Epithelial cell of proximal tubule (primary cell): ENCODE results near the gene SLC22A6. TPM values are rescaled to one million over a fixed set of nuclear protein-coding genes. Genes with fewer than 3 reads are reported as not detected.
A peak's percentile ranks its signal among the peaks of the same experiment; 100 is the strongest.

Source experiments
- DNase-seq: peaks from one replicate; pipeline ENCODE4 v3.0.0-alpha.2; 2011; ENCODE audit warnings: low read depth
- H3K4me3 ChIP-seq: 2 replicates; pipeline ENCODE4 v1.5.1; 2011; ENCODE audit warnings: low read depth, mild to moderate bottlenecking, low read length
- total RNA-seq: library from RNA; depleted of rRNA; stranded (reverse); fragments of >200 nt; gene quantifications from 2 replicates; pipeline ENCODE4 v1.2.3, GENCODE V29; 2015
- TF ChIP-seq, protein P1 (sequence below): conservative IDR thresholded peaks from 2 replicates; pipeline ENCODE4 v1.5.1; 2012; ENCODE audit warnings: low read depth, mild to moderate bottlenecking, low read length

SLC22A6 gene
- total RNA-seq, 1 donor from 2014 or later = not detected

DNA sequence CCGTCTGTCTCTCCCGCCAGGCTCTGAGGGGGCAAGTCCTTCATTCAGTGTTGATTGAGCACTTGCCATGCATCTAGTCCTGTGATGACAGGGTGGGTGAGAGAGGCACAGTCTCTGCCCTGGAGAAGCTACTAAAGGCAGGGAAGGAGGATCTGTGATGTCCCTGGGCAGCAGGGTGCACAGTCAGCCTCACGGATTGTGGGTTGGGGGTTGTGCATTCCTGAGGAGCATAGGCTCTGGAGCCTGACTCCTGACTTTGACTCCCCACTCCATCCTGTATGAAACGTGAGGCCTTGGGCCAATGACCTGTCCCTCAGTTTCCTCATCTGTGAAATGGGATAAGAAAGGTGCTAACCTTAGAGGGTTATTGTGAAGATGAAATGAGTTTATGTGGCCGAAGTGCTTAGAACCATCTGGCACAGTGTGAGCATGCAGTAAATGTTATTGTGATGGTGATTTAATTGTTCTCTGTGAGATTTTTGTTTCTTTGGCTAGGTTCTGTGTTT lies 26.2 kb upstream of the SLC22A6 start:
- TF ChIP-seq, protein P1, sequence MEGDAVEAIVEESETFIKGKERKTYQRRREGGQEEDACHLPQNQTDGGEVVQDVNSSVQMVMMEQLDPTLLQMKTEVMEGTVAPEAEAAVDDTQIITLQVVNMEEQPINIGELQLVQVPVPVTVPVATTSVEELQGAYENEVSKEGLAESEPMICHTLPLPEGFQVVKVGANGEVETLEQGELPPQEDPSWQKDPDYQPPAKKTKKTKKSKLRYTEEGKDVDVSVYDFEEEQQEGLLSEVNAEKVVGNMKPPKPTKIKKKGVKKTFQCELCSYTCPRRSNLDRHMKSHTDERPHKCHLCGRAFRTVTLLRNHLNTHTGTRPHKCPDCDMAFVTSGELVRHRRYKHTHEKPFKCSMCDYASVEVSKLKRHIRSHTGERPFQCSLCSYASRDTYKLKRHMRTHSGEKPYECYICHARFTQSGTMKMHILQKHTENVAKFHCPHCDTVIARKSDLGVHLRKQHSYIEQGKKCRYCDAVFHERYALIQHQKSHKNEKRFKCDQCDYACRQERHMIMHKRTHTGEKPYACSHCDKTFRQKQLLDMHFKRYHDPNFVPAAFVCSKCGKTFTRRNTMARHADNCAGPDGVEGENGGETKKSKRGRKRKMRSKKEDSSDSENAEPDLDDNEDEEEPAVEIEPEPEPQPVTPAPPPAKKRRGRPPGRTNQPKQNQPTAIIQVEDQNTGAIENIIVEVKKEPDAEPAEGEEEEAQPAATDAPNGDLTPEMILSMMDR = no peak

DNA sequence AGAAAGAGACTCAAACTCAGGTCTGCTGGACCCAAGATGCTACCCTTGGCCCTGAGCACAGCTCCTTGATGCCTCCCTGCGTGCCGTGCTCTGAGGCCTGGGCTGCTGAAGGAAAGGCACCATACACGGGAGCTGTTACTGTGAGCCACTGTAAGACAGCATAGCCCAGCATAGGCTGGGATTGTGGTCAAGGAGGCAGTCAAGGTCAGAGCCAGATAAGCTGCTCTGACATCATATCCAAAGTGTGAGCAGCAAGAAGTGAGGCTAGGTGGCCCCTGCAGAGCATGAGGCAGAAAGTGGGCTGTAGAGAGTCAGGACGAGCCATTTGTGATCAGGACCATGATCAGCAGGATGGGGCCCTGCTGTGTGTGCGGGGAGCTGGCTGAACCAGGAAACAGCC lies 23.2 kb upstream of the SLC22A6 start:
- TF ChIP-seq, protein P1 = no peak
- H3K4me3 ChIP-seq = no peak overlapping the region
- DNase-seq = no peak

More for the DNA sequence above, 26.2 kb upstream of the SLC22A6 start:
- DNase-seq = no peak
- no peak overlapping the region for H3K4me3 ChIP-seq

- no peak for DNase-seq
- no peak overlapping the region for H3K4me3 ChIP-seq
- TF ChIP-seq, protein P1 = no peak
Observed at GRCh38 chr11:63001456-63001855, 16.7 kb upstream of the SLC22A6 start.

DNA sequence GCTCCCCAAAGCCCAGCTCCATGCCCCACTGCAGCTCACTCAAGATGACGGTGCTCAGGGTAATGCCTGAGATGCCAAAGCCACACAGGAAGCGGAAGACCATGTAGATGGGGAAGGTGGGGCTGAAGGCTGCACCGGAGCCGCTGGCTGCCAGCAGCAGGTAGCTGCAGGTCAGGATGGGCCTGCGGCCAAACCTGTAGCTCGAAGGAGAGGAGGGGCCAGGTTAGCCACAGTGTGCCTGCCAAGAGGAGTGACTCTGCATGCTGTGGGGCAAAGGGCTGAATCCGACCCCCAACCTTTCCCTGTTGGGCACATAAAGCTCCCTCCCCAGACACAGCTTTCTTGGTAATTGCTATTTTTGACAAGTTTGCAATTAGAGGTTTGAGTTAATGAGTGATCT lies 14.9 kb upstream of the SLC22A6 start:
- H3K4me3 ChIP-seq = no peak overlapping the region
- DNase-seq = peak; percentile 41
- TF ChIP-seq, protein P1 = no peak

DNA sequence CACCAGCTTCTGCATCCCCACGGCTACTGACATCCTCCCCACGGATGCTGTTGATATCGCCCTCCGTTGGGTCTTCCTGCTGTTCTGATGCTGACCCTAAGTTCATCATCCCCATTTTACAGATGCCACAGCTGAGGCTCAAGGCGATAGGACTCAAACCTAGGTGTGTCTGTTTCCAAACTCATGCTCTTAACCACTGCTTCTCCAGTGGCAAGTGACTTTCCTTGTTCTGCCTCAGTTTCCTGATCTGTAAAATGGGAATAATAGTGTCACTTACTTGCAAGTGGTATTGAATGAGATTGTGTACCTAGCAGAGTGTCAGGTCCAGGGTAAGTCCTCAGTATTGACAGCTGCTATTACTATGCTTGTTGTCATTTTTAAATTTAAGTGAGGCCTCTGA lies 14.4 kb upstream of the SLC22A6 start:
- TF ChIP-seq, protein P1 = no peak
- H3K4me3 ChIP-seq = no peak overlapping the region
- DNase-seq = no peak

DNA sequence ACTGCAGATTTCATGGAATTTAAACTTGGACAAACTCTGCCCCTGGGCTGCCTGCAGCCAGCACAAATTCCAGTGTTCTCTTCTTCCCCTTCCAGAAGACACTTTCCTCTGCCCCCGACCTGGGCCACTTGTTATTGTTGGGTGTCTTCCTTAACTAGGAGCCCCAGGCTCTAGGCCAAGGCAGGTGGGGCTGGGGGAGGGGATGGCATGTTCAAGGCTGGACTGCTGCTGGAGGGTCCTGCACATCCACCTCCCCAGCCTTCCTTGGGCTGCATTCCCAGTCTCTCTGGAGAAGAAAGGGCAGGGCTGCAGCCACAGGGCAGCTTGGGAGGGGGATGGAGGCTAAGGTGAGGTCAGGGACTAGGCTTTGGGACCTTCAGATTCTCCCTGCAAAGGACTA lies 11.5 kb upstream of the SLC22A6 start:
- TF ChIP-seq, protein P1 = no peak
- no peak overlapping the region for H3K4me3 ChIP-seq

GRCh38 chr11:62994775-62995174 lies 10.0 kb upstream of the SLC22A6 start:
- TF ChIP-seq, protein P1 = no peak
- no peak for DNase-seq

More for the DNA sequence above, 11.5 kb upstream of the SLC22A6 start:
- DNase-seq = no peak

More at GRCh38 chr11:62994775-62995174, 10.0 kb upstream of the SLC22A6 start:
- H3K4me3 ChIP-seq = no peak overlapping the region
